GM18951 (cell line): ENCODE results near the gene NBDY.

Source experiments
- POLR2A ChIP-seq: IDR thresholded peaks from 4 replicates; pipeline ENCODE4 v1.6.1; 2011; ENCODE audit warnings: mild to moderate bottlenecking; ENCODE audit not compliant: insufficient read length, insufficient read depth; ENCODE audit errors: extremely low read depth
- in situ Hi-C: fragments of 300-500 bp; cut with MboI; formaldehyde crosslinking; loops from one replicate; pipeline ENCODE4 v1.12.0; 2022; ENCODE audit warnings: low sequenced_read_pairs, mixed read lengths, inconsistent platforms; ENCODE audit not compliant: unreplicated experiment

Gene NBDY

GRCh38 chrX:56788717-56789122 is 59.7 kb downstream of the NBDY start:
- TF ChIP-seq POLR2A = no peak

DNA sequence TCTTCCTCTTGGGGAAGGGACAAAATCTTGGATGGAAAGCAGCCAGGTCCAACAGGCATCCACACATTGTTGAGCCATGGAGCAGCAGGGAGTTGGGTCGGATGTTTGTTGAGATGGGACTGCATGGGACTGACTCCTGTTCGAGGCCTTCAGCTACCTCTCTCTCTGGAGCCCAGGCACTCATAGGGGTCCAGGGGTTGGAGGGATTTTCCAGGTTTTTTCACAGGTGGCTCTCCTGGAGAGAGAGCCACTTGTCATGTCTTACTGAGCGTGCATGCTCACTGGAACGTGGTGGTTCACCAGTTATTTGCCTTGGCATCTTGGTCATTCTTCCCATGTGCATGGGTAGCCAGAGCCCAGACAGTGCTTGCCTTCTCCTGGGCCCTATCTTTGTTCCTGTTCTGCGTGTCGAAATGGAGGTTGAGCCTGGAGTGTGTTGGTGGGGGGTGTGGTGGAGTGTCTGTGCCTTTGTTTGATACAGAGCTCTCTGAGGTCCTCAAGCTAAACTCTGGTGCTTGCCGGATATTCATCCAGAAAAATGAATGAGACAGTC is 60.6 kb downstream of the NBDY start:
- in situ Hi-C loops = no loop called here

More at GRCh38 chrX:56788717-56789122, 59.7 kb downstream of the NBDY start:
- in situ Hi-C loops = no loop called here

GRCh38 chrX:56790778-56791177 is 61.7 kb downstream of the NBDY start:
- TF ChIP-seq POLR2A = no peak
- in situ Hi-C loops = no loop called here

More for the DNA sequence above, 60.6 kb downstream of the NBDY start:
- no peak for TF ChIP-seq POLR2A

GRCh38 chrX:56791456-56791855 is 62.4 kb downstream of the NBDY start:
- in situ Hi-C loops = no loop called here
- no peak for TF ChIP-seq POLR2A

DNA sequence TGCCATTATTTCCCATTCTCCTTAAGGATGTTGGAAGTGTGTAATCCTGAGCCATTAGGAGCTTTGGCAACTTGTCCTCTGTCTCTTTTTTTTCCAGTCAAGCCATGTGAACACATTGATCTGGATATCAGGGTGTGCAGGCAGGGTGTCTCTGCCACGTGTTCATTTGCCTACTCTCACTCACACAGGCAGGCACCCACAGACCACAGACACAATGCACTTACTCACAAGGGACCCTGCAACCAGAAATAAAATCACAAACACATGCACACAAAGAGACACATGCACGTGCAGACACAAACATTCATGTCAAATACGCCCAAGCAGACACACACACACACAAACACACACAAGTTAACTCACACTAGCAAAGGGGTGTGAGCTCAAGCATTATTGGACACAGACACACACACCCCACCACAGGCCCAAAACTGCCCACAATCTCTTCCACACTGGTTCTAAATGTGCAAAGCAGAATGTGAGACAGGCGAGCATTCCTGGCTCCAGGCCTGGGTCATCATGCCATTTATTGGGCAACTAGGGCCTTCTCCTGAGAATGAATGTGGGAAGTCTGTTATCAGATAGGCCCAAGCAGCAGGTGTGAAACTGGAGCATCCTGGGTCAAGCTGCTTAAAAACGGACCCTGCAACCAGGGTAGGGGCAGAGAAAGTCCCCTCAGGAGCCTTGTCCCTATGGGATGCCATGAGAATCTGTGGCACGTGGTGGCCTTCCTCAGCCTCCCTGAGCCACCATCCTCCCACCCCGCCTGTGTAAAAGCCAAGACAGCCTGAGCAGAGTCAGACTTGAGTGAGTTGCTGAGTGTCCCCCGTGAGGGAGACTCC is 63.4 kb downstream of the NBDY start:
- TF ChIP-seq POLR2A = no peak
- in situ Hi-C loops = no loop called here

DNA sequence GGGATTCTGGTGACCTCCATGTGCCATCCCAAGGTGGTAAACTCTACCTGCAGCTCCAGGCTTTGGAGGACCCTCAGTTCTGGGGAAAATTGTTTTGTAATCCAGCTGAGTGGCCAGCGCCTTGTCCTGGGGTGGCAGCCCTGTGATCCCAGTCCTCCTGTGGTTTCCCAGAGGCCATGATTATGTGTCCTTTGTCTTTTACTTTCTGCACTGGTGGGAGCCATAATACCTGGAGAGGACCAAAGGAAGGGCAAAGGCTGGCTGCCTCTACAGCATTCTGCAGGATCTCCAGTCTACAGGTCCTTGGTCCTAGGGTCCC is 64.0 kb downstream of the NBDY start:
- in situ Hi-C loops = no loop called here
- no peak for TF ChIP-seq POLR2A

DNA sequence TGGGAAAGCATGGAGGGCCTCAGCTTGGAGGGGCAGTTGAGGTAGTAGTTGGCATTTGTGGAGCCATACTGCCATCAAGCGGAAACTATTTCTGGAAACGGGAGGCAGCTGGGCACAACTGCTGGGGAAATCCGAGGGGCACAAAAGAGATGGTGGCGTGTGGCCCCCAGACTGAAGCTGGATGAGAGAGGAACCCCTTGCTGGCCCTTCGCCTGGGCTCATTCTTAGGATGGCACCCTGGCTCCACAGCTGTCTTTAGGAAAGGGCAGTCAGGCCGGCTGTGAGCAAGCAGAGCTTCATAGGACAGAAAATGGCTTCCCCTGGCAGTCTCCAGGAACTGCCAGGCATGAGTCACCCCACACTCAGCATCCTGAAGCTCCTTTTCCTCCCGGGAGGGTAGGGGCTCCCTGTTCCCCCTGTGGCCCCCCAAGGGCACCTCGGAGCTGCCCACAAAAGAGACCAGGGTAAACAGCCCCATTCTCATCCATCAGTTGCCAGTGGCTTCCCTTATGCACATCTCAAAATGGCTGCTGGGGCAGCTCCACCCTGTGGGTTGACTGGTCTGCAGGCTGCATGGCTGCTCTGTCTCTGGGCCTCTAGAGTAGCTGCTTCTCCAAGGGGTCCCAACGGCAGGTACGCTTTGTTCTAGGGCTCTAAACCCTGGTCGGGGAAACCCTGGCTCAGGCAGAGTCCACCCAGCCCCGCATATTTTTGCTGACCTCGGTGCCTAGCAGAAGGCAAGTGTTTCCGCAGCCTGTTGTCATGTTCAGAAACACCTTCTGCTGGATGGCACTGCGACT is 64.7 kb downstream of the NBDY start:
- in situ Hi-C loops = no loop called here
- no peak for TF ChIP-seq POLR2A

DNA sequence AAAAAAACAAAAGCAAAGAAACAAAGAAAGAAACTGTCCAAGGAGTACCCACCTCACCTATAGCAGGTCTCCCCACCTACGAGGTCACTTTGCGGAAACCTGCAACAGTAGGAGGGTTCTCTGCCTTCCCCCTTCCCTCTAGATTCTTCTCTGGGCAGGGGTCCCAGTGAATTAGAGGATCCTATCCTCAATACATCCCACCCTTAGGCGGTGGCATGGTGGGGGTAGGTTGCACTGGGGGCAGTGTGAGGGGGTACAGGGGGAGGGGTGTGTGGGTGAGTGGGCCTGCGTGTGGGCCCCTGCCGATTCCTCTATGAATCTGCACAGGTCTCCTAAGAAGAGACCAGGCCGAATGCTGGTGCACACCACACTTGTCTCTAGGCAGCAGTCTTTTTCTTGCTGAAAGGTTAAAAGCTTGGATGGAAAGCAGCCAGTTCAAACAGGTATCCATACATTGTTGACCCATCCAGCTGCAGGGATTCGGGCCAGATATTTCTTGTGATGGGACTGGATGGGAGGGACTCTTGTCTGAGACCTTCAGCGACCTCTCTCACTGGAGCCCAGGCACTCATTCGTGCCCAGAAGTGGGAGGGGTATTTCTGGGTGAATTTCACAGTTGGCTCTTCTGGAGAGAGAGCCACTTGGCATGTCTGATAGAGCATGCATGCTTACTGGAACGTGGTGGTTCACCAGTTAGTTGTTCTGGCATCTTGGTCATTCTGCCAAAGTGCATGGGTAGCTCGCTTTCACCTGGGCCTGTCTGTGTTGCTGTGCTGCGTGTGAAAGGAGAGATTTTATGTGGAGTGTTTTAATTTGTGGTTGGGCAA is 65.6 kb downstream of the NBDY start:
- TF ChIP-seq POLR2A = no peak
- in situ Hi-C loops = no loop called here

DNA sequence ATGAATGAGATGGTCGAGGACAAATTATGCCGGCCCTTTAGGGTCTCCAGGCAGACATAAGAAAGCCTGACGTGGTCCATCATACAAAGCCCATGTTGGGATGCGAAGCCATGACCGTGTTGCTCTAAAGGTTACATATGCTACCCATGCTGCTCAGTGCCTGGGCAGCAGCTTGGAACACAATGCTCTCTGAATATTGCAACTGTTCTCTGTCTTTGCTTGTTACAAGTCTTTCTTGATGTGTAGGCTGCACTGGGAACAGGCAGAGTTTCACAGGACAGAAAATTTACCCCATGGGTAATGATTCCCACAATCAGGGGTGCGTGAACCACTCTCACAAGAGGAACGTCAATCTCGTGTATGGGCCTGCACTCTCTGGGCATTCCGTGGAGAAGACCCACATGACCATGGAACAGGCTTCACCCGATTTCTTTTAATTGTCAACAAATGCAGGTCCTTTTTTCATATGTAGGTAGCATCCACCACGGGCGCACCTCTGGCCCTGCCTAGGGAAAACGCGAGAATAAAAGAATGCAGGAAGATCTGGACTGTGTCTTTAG is 66.3 kb downstream of the NBDY start:
- no peak for TF ChIP-seq POLR2A
- in situ Hi-C loops = no loop called here

- no peak for TF ChIP-seq POLR2A
- in situ Hi-C loops = no loop called here
These were observed 67.8 kb downstream of the NBDY start for GRCh38 chrX:56796641-56797395.

DNA sequence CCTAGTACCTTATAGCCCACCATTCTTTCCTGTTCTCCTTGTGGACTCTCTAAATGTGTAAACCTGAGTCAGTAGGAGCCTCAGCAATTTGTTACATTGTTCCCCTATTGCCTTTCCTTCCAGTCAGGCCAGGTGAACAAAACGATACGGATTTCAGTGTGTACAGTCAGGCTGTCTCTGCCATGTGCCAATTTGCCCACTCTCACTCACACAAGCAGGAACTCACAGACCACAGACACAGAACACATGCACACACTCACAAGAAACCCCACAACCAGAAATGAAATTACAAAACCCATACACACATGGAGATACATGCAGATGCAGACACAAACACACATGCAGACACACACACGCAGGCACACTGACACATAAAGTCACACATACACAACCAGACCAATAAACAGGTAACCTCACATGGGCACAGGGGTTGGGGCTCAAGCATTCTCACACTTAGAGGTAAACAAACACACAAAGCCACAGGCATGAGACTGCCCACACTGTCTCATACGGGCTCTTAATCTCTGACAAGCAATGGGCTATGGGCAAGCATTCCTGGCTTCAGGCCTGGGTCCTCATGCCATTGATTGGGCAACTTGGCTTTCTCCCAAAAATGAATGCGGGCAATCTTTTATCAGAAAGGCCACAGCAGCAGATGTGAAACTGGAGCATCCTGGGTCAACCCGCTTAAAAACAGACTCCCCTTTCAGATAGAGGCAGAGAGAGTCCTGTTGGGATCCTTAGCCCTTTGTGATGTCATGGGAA is 68.7 kb downstream of the NBDY start:
- in situ Hi-C loops = no loop called here
- TF ChIP-seq POLR2A = no peak
